HepG2 (cell line): ENCODE data around the gene SIMC1. TPM values are rescaled to one million over a fixed set of nuclear protein-coding genes. Genes with fewer than 3 reads are reported as not detected.
A peak's percentile ranks its signal among the peaks of the same experiment; 100 is the strongest.

Source experiments
- ARID2 ChIP-seq: sonication (generic); formaldehyde crosslinking; IDR thresholded peaks from 2 replicates; pipeline ENCODE4 v1.8.1; 2022; ENCODE audit warnings: mild to moderate bottlenecking, missing genetic modification reagents, borderline replicate concordance
- LCORL ChIP-seq, 2 experiments: fragments of 450-650 bp in 1 of 2; sonication (generic) in 1 of 2; formaldehyde crosslinking in 1 of 2; IDR thresholded peaks; 2 replicates each; pipeline versions ENCODE4 v1.5.0 to v1.6.1; 2017 to 2020; ENCODE audit warnings: antibody characterized with exemption in 1 of 2, missing genetic modification reagents in 1 of 2
- NR2F1 ChIP-seq, 2 experiments: fragments of 450-650 bp in 1 of 2; formaldehyde crosslinking in 1 of 2; IDR thresholded peaks; 2 replicates each; pipeline versions ENCODE4 v1.5.0 to v1.6.1; 2016 to 2020; ENCODE audit warnings: mild to moderate bottlenecking in 1 of 2, missing compliant biosample characterization in 1 of 2, missing genetic modification reagents in 1 of 2, moderate library complexity in 1 of 2
- RFX5 ChIP-seq: IDR thresholded peaks from 2 replicates; pipeline ENCODE4 v1.6.1; 2011; ENCODE audit warnings: low read depth, low read length, improper control_type of control experiment
- RORA ChIP-seq: sonication (generic); formaldehyde crosslinking; IDR thresholded peaks from 2 replicates; pipeline ENCODE4 v1.5.0; 2020; ENCODE audit warnings: mild to moderate bottlenecking, missing genetic modification reagents, moderate library complexity
- UBTF ChIP-seq: sonication (generic); formaldehyde crosslinking; IDR thresholded peaks from 2 replicates; pipeline ENCODE4 v1.4.0; 2020; ENCODE audit warnings: mild to moderate bottlenecking, missing genetic modification reagents
- ZC3H4 ChIP-seq: sonication (generic); formaldehyde crosslinking; IDR thresholded peaks from 2 replicates; pipeline ENCODE4 v1.4.0; 2020; ENCODE audit warnings: missing genetic modification reagents, borderline replicate concordance
- ZNF468 ChIP-seq: sonication (generic); formaldehyde crosslinking; IDR thresholded peaks from 2 replicates; pipeline ENCODE4 v1.8.0; 2022; ENCODE audit warnings: mild to moderate bottlenecking, moderate library complexity, missing genetic modification reagents
- ZNF646 ChIP-seq: sonication (generic); formaldehyde crosslinking; IDR thresholded peaks from 2 replicates; pipeline ENCODE4 v1.9.0; 2021; ENCODE audit warnings: mild to moderate bottlenecking, missing genetic modification reagents
- ZNF75D ChIP-seq: sonication (generic); formaldehyde crosslinking; IDR thresholded peaks from 2 replicates; pipeline ENCODE4 v1.8.1; 2023; ENCODE audit warnings: missing genetic modification reagents, mild to moderate bottlenecking, borderline replicate concordance
- ZSCAN25 ChIP-seq: sonication (generic); formaldehyde crosslinking; IDR thresholded peaks from 2 replicates; pipeline ENCODE4 v1.8.0; 2022; ENCODE audit warnings: mild to moderate bottlenecking, missing genetic modification reagents
- polyA plus RNA-seq, 8 experiments: library from polyadenylated mRNA; depleted of rRNA in 3 of 8; stranded (reverse) in 7 of 8; unstranded in 1 of 8; fragments of >200 nt; fragmentation: Illumina TruSeq in 4 of 8; extraction: Trizol in 4 of 8; gene quantifications; 2 replicates each; pipeline versions ENCODE4 v1.2.1 to v1.2.3, GENCODE V29; 2011 to 2016; ENCODE audit warnings: low read depth in 4 of 8, missing spikeins in 1 of 8, mixed read lengths in 1 of 8; ENCODE audit not compliant: insufficient read depth in 1 of 8
- total RNA-seq, 5 experiments: library from RNA; depleted of rRNA; stranded (reverse); fragments of >200 nt; fragmentation: Illumina TruSeq; extraction: Trizol; gene quantifications; 2 replicates each; pipeline ENCODE4 v1.2.3, GENCODE V29; 2016; ENCODE audit warnings: low read depth in 1 of 5
- TF ChIP-seq, protein P1 (sequence below): fragments of 450-650 bp; IDR thresholded peaks from 2 replicates; pipeline ENCODE4 v1.6.1; 2017; ENCODE audit warnings: mild to moderate bottlenecking
- TF ChIP-seq, protein P2 (sequence below): sonication (generic); formaldehyde crosslinking; IDR thresholded peaks from 2 replicates; pipeline ENCODE4 v1.4.0; 2020; ENCODE audit warnings: missing genetic modification reagents

SIMC1 gene
- total and polyA plus RNA-seq, 2 of the 13 experiments (the other 11 are each of a cell fraction or from before 2014, with no cell fraction given): 5.4 to 6.8 TPM

GRCh38 chr5:176361437-176362232 lies 123.4 kb downstream of the SIMC1 start, which contains the start of gene KIAA1191 (continued):
- 0 out of 2 replicates have a peak, but pooled peaks have one; percentile 29 for TF ChIP-seq ZNF646 (CRISPR knock-in tag)
- TF ChIP-seq ZSCAN25 (CRISPR knock-in tag): peak; percentile 67
- no peak; a peak in 1 of 4 replicates for TF ChIP-seq NR2F1 (CRISPR knock-in tag; IDR thresholded peaks at IDR 0.05)
- no peak for TF ChIP-seq ARID2
- TF ChIP-seq, protein P1, sequence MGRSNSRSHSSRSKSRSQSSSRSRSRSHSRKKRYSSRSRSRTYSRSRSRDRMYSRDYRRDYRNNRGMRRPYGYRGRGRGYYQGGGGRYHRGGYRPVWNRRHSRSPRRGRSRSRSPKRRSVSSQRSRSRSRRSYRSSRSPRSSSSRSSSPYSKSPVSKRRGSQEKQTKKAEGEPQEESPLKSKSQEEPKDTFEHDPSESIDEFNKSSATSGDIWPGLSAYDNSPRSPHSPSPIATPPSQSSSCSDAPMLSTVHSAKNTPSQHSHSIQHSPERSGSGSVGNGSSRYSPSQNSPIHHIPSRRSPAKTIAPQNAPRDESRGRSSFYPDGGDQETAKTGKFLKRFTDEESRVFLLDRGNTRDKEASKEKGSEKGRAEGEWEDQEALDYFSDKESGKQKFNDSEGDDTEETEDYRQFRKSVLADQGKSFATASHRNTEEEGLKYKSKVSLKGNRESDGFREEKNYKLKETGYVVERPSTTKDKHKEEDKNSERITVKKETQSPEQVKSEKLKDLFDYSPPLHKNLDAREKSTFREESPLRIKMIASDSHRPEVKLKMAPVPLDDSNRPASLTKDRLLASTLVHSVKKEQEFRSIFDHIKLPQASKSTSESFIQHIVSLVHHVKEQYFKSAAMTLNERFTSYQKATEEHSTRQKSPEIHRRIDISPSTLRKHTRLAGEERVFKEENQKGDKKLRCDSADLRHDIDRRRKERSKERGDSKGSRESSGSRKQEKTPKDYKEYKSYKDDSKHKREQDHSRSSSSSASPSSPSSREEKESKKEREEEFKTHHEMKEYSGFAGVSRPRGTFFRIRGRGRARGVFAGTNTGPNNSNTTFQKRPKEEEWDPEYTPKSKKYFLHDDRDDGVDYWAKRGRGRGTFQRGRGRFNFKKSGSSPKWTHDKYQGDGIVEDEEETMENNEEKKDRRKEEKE: no peak
- no peak for TF ChIP-seq ZNF468 (CRISPR knock-in tag)
- no peak for TF ChIP-seq RORA (CRISPR knock-in tag)
- TF ChIP-seq UBTF (CRISPR knock-in tag): peak; percentile 93
- no peak for TF ChIP-seq LCORL (IDR thresholded peaks at IDR 0.05)
- peak; percentile 67 for TF ChIP-seq LCORL (CRISPR knock-in tag; IDR thresholded peaks at IDR 0.05)
- TF ChIP-seq ZNF75D (CRISPR knock-in tag): no peak
- TF ChIP-seq, protein P2, sequence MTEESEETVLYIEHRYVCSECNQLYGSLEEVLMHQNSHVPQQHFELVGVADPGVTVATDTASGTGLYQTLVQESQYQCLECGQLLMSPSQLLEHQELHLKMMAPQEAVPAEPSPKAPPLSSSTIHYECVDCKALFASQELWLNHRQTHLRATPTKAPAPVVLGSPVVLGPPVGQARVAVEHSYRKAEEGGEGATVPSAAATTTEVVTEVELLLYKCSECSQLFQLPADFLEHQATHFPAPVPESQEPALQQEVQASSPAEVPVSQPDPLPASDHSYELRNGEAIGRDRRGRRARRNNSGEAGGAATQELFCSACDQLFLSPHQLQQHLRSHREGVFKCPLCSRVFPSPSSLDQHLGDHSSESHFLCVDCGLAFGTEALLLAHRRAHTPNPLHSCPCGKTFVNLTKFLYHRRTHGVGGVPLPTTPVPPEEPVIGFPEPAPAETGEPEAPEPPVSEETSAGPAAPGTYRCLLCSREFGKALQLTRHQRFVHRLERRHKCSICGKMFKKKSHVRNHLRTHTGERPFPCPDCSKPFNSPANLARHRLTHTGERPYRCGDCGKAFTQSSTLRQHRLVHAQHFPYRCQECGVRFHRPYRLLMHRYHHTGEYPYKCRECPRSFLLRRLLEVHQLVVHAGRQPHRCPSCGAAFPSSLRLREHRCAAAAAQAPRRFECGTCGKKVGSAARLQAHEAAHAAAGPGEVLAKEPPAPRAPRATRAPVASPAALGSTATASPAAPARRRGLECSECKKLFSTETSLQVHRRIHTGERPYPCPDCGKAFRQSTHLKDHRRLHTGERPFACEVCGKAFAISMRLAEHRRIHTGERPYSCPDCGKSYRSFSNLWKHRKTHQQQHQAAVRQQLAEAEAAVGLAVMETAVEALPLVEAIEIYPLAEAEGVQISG (CRISPR knock-in tag): peak; percentile 90
- no peak for TF ChIP-seq RFX5
- no peak for TF ChIP-seq ZC3H4 (CRISPR knock-in tag)
